Measurements from ENCODE around the gene RIPK4. TPM values are rescaled to one million over a fixed set of nuclear protein-coding genes. Genes with fewer than 3 reads are reported as not detected.

The RIPK4 gene
- total RNA-seq, 3 donors from 2014 or later (not counting 1 experiment from before 2014, with no cell fraction given) = 0.09 TPM; not detected in 2

DNA sequence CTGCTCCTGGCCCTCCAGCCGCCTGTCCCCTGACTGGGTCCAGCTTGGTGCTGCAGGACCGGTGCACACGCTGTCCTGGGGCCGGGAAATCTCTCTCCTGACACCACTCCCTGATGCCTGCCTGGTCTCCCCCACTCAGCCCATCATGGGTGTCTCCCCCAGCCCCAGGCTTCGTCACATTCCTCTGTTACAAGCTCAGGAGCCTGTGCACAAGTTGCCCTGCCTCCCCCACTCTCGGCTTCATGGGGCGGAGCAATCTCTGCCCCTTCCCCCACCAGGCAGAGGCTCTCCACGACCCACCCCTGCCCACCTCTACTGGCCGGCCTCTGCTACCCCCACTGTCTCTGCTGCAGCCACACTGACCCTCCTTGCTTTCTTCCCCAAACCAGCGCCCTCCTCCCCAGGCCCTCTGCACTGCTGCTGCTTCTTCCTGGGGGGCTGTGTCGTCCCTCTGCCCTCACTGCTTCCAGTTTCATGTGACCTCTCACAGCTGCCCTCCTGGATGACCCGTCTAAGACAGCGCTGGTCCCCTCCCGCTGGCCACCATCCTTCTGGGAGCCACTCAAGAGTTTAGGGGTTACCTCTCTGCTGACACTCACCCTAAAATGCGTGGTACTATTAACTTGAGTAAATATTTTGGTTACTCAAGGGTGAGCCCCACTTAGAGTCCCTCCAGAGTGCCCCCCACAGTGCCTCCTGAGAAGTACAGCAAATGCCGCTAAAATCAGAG lies 5.7 kb upstream of the RIPK4 start:
- H3K27me3 ChIP-seq (ENCODE audit: control insufficient read depth, insufficient read depth, low read length) = peaks cover 24% of the 10 kb centered on the region
- 72% methylated on average over 16 of the region's 16 CpGs for WGBS (ENCODE audit: insufficient coverage)
- Mint-ChIP-seq H3K36me3 (peaks cover 4% of the 10 kb centered on the region), H3K4me1 (peaks cover 17 to 22% of the 10 kb centered on the region in 2 donors), H3K27me3 (ENCODE audit: low read depth in 2 of 2) (peaks cover 61 to 76% of the 10 kb centered on the region in 2 donors), H3K9me3 (no peaks in the 10 kb centered on the region), H3K27ac (no peak overlapping the region), H3K4me3 (no peak overlapping the region)
- no peak overlapping the region for H3K4me3 ChIP-seq (ENCODE audit: low read length)
- TF ChIP-seq CTCF (IDR thresholded peaks at IDR 0.05) = no peak
- ATAC-seq (no peak), DNase-seq (no peak)
- H3K4me1 ChIP-seq (ENCODE audit: control insufficient read depth, insufficient read depth, low read length) = peaks cover 12% of the 10 kb centered on the region
- no peaks in the 10 kb centered on the region for H3K36me3 ChIP-seq (ENCODE audit: control insufficient read depth, insufficient read depth, low read length)
- intact Hi-C loops (cut with micrococcal nuclease) = no loop called here
- H3K9me3 ChIP-seq (ENCODE audit: control insufficient read depth, insufficient read depth, low read length) = no peaks in the 10 kb centered on the region
- H3K27ac ChIP-seq (ENCODE audit: low read length) = no peak overlapping the region

DNA sequence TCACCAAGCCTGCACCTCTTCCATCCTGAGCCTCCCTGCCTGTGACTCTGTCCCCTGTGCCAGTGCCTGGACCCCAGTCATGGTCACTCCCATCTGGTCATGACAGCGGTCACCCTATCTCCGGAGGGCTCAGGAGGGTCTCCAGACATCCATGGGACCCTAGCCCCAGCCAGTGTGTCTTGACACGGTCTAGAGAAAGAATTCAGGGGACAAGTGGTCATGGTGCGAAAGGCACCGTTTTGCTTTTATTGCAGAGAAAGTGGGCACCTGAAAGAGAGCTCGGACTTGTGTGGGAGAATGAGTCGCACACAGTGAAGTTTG lies 4.7 kb upstream of the RIPK4 start:
- H3K27ac ChIP-seq (ENCODE audit: low read length) = no peak overlapping the region
- 91% methylated on average over 7 of the region's 7 CpGs for WGBS (ENCODE audit: insufficient coverage)
- no peak for DNase-seq
- peaks cover 21% of the 10 kb centered on the region for H3K4me1 ChIP-seq (ENCODE audit: control insufficient read depth, insufficient read depth, low read length)
- Mint-ChIP-seq H3K36me3 (peaks cover 10% of the 10 kb centered on the region), H3K9me3 (no peaks in the 10 kb centered on the region), H3K27me3 (ENCODE audit: low read depth in 2 of 2) (peaks cover 63 to 83% of the 10 kb centered on the region in 2 donors), H3K4me1 (peaks cover 22 to 28% of the 10 kb centered on the region in 2 donors), H3K4me3 (no peak overlapping the region), H3K27ac (no peak overlapping the region)
- intact Hi-C loops (cut with micrococcal nuclease) = no loop called here
- H3K36me3 ChIP-seq (ENCODE audit: control insufficient read depth, insufficient read depth, low read length) = no peaks in the 10 kb centered on the region
- TF ChIP-seq CTCF (IDR thresholded peaks at IDR 0.05) = no peak
- H3K27me3 ChIP-seq (ENCODE audit: control insufficient read depth, insufficient read depth, low read length) = peaks cover 27% of the 10 kb centered on the region
- ATAC-seq = no peak
- no peaks in the 10 kb centered on the region for H3K9me3 ChIP-seq (ENCODE audit: control insufficient read depth, insufficient read depth, low read length)
- H3K4me3 ChIP-seq (ENCODE audit: low read length) = no peak overlapping the region

DNA sequence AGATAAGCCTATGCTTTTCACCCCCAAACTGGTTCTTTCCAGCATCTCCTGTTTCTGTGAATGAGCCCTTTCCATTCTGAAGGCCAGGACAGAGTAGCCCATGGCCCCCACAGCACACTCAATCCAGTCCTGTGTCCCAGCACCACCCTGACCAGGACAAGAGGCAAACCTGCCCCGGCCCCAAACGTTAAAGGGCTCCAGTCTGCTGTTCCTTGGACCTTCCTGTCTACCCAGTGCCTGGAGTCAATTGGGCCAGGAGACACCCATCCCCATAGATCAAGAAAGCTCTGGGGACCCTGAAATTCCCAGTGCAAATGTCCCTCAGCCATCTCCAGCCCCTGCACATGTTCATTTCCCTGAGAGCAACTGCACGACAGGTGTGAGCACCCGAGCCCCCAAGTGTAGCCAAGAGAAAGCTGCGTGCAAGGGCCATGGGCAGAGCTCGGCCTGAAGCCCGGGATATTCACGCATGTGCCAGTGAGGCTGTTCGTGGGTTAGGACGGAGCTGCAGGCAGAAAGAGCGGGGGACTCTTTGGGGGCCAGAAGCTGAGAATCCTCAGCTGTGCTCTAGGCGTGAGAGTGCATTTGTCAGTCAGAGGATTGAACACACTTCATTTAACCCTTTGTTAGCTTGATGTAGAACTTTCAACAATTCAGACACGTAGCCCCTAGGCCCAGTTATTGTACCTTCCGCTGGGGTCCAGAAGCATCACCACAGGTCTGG lies 4.2 kb upstream of the RIPK4 start:
- 80% methylated on average over 14 of the region's 14 CpGs for WGBS (ENCODE audit: insufficient coverage)
- peaks cover 22 to 28% of the 10 kb centered on the region in 2 donors for H3K4me1 Mint-ChIP-seq
- DNase-seq (no peak), ATAC-seq (no peak)
- H3K36me3 Mint-ChIP-seq = peaks cover 10% of the 10 kb centered on the region
- TF ChIP-seq CTCF (IDR thresholded peaks at IDR 0.05) = no peak
- H3K9me3 Mint-ChIP-seq = no peaks in the 10 kb centered on the region
- intact Hi-C loops (cut with micrococcal nuclease) = no loop called here
- peaks cover 21% of the 10 kb centered on the region for H3K4me1 ChIP-seq (ENCODE audit: control insufficient read depth, insufficient read depth, low read length)
- H3K27ac ChIP-seq (ENCODE audit: low read length) = no peak overlapping the region
- H3K9me3 ChIP-seq (ENCODE audit: control insufficient read depth, insufficient read depth, low read length) = no peaks in the 10 kb centered on the region
- H3K27ac Mint-ChIP-seq = no peak overlapping the region
- H3K4me3 Mint-ChIP-seq = no peak overlapping the region
- H3K27me3 ChIP-seq (ENCODE audit: control insufficient read depth, insufficient read depth, low read length) = peaks cover 27% of the 10 kb centered on the region
- H3K4me3 ChIP-seq (ENCODE audit: low read length) = no peak overlapping the region
- H3K36me3 ChIP-seq (ENCODE audit: control insufficient read depth, insufficient read depth, low read length) = no peaks in the 10 kb centered on the region
- peaks cover 63 to 83% of the 10 kb centered on the region in 2 donors for H3K27me3 Mint-ChIP-seq (ENCODE audit: low read depth in 2 of 2)

All from natural killer cell (primary cell).